HG02588 (cell line): ENCODE measurements around the gene PARVA.

ENCODE experiments used
- ATAC-seq: cut with Tn5 transposase; IDR thresholded peaks from one replicate; pipeline ENCODE4 v1.9.1; 2021; ENCODE audit warnings: mild to moderate bottlenecking, moderate library complexity; ENCODE audit not compliant: unreplicated experiment

PARVA gene

DNA sequence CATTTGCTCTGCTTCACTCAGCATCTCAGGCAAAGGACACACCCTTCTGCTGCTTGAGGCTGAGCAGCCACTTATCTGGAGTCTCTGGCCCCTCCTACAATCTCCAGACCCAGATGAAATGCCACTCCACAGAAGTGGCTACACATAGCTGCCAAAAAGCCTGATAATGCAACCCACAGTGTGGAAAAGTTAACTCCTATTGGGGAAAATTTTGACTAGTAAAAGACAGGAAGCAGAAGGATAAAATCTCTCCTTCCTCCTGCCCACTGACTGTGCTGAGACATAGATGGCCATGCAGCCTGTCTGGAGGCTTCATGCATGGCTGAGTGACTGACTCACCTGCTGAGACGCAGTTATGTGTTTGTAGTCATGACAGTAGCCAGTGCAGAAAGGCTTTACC, 204.6 kb downstream of the PARVA start:
- no peak for ATAC-seq
